NCI-H2171 (cell line): Measurements from ENCODE around the gene LMO1.

Experiments used
- DNase-seq: peaks from one replicate; lab custom pipeline; 2025; lab: John Stamatoyannopoulos, UW

LMO1 gene

GRCh38 chr11:8242499-8243280 is 21.0 kb downstream of the LMO1 start:
- DNase-seq: peak; percentile 70

GRCh38 chr11:8242118-8242475 is 21.6 kb downstream of the LMO1 start:
- DNase-seq: no peak

DNA sequence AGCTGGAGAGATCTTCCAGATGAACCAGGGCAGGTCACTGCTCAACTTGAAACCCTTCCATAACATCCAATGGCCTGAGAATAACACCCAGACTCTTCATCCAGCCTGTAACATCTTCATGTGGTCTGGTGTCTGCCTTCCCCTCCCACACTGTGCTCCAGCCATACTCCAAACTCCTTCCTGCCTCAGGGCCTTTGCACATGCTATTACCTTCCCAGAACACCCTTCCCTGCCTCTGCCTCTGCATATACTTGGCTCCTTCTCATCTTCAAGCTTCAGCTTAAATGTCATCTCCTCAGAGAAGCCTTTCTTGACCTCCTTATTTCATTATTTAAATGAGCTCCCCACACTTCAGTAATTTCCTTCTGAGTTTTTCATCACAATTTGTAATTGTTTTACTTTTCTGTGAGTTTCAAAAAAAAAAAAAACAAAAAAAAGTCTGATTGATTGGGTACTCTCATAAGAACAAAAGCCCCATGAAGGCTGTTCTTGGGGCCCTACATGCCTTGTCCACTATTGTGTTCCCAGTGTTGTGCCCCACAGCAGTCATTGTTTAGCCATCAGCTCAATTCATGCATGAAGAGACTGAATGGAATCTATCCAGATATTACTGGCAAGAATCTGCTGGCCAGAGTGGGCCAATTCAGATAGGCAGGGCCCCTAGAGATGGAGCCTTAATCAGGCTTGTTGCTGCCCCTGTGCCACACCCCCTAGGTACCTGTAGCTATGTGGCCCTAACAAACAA is 22.1 kb downstream of the LMO1 start:
- no peak for DNase-seq

DNA sequence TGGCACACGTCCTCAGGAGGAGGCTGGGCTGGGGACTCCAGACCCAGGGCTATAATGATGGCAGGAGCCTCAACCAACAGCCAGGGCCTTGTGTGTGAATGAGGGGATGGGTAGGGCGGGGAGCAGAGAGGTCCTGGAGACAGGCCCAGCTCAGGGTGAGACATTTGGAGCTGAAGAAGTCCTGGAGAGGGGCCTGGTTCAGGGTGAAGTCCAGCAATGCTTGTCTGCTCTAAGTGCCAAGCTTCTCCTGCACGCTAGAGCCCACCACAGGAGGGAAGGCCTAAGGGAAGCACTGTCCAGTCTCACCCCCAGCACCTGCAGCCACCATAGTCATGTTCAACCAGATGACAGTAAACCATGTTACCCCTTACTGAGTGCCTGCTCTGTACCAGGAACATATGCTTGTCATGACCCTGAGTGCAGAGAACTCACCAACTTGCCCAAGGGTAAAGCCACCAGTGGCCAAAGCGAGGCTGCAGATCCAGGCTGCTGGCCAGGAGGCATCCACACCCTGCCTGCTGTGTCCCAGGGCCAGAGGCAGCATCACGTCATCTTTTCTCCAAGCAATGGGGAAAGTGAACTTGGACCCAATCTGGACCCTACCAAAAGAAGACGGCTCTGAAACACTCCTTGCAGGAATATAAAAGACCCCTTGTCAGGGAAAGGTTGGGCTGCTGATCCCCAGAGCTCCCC is 24.0 kb downstream of the LMO1 start:
- no peak for DNase-seq

DNA sequence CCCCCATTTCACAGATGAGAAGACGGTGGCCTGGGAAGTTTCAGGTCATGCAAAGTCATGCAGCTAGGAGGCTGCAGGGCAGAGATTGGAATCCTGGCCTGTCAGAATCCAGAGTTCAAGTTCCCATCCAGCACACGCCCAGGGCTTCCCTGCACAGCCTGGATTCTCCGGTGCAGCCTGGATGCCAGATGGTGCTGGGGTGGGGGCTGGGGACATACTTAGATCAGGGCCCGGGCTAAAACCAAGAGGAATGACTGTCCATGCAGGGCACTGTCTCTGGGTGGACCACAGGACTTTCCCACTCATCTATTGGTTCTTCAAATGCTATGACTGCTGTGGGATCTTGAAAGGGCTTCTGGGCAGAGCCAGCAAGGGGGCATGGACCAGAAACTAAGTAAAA is 24.6 kb downstream of the LMO1 start:
- DNase-seq: no peak

DNA sequence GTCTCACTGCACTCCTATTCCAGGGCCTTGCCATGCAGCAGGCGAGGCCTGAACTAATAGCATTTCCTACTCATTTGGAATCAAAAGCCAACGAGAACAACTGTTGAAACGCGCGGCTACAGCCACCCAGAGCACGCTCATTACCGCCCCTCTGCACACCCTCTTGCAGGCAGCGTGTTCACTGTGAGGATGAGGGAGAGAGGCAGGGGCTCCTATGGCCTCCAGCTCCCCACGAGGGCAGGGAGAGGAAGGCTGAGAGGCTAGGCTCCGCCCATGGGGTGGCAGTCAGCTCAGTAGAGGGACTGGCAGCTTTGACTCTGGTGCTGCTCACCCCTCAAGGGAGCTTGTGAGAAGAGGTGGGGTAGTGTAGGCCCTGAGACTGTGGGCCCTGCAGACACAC is 26.2 kb downstream of the LMO1 start:
- no peak for DNase-seq

DNA sequence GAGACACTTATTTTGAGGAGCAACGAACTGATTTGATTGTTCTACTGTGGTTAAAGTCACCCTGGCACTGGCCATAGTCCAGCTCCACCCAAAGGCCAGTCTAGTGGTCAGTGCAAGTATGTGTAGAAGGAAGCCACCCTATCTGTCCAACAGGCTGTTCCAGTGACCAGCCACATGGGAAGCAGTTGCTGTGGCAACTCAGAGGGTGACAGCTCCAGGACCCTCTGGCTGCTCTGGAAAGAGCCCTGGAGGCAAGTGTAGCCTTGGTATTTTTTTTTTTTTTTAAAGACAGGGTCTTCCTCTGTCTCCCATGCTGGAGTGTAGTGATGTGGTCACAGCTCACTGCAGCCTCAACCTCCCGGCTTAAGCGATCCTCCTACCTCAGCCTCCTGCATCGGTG is 27.8 kb downstream of the LMO1 start:
- no peak for DNase-seq

DNA sequence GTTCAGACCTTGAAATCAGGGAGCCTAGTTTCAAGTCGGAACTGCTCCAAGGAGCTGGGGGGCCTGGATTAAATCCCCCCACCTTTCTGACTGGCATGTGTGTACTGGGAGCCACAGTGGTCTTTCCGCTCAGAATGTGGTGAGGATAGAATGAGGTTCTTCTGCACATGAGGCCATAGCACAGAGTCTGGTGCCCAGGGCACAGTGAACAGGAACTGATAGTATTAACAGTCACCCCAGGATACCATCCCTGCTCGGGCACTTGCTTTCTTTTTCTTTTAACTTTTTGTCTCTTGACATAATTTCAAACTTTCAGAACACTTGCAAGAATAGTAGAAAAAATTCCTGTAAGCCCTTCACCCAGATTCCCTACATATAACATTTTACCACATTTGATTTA is 28.8 kb downstream of the LMO1 start:
- DNase-seq: no peak

DNA sequence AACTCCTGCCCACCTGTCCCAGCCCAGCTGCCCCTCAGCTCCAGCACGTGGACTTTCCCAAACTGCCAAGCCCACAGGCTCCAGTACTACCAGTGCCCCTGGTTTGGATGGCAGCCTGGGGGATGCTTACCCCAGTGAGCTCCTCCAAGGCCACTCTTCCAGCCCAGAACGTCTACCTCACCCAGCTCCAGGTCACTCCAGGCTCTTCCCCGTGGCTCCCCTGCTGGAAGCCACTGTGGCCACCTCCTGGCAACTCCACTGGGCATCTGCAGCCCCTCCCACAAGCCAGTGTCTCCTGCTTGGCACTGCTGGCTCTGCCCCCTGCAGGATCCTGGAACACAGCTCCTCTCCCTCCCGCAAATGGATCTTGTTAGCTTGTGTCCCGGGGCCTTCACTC is 29.3 kb downstream of the LMO1 start:
- DNase-seq: no peak

DNA sequence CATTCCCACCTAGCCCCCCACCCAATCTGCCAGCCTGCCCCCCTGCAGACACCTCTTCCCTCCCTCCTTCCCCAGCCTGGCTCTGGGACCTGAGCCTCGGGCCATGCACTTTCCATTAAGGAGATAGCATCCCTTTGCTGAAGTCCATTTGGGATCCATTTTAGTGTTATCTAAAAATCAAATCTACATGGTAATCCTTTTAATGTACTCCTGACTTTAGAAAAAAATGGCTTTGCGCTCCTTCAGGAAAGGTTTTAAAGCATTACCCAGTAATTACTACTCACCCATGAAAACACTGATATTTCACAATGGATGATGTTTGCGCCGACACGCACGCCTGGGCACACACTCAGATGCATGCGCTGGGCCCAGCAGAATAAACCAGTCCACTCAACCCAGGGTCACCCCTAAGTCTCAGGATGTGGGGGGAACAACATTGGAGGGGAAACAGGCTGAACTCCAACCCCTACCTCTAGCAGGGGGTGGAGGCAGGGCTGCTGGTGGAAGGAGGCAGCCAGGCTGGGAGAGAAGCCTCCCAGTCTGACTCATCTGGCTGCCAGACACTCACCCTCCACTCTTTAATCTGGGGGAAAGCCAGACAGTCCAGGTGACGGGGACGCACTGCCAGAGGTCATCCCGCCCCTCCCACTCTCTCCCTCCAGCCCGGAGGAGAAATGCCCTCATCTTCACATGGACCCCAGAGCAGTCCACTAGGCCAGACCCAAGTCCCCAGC is 29.8 kb downstream of the LMO1 start:
- no peak for DNase-seq

DNA sequence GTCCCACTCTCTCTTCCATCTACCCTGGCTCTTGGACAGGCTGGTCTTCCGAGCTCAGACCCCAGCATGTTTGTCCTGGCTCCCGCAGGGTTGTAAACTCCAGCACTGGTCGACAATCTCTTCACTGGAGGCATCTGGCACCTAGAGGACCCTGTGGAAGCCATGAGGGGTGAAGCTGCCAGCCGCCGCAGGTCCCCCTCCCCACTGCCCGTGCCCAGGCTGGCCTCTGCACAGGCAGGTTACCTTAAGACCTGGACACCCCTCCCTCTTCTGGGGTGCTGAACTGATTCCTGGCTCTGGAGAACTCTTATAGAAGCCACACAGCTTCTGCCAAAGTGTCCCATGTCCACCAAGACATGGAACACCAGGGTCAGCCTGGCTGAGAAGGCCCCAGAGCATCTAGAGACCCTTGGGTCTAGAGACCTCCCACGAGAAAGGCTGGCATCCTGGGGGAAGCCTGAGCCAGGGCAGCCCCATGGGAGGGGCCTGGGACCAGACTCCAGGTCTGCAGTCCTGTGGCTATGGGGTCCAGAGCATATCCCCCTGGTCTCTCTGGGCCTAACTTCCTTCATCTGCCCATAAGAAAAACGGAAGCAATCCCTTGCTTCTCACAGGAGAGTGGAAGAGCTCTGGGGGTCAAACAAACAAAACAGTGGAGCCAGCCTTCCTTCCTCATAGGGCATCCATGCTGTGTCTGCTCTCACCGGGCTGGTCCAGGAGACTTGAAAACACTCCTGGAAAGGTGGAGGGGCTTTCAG is 30.6 kb downstream of the LMO1 start:
- no peak for DNase-seq

- DNase-seq: no peak
These were observed 31.3 kb downstream of the LMO1 start for GRCh38 chr11:8232414-8232813.

GRCh38 chr11:8231979-8232378 is 31.7 kb downstream of the LMO1 start:
- no peak for DNase-seq

- no peak for DNase-seq
These were observed 32.5 kb downstream of the LMO1 start for GRCh38 chr11:8230921-8231847.

DNA sequence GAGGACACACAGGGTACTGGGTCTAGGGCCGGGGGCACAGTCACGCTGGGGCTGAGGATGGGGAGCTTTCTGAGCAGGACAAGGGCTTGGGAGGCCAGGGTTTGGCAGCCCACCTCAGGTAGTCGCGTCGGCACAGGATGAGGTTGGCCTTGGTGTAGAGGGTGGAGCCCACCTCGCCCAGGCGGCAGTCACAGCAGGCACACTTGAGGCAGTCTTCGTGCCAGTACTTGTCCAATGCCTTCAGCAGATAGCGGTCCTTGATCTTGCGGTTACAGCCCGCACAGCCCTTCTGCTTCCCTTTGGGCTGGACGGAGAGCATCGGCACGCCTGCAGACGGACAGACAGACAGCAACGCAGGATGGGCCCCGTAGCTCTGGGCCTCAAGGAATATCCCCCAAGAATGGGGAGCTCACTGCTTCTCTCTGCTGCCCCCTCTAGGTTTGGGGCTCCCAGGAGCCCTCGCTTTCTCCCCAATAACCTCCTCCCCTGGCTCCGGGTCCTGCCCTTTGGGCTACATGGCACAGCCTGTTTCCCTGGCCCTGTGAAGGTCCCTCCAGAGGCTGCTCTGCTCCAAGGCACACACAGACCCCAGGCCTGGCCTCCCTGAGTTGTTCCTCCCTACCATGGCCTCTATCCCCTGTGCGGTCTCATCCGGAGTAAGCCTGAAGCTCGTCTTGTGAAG is 33.4 kb downstream of the LMO1 start:
- no peak for DNase-seq

- DNase-seq: peak; percentile 76
These were observed 34.1 kb downstream of the LMO1 start for GRCh38 chr11:8229299-8230177.

DNA sequence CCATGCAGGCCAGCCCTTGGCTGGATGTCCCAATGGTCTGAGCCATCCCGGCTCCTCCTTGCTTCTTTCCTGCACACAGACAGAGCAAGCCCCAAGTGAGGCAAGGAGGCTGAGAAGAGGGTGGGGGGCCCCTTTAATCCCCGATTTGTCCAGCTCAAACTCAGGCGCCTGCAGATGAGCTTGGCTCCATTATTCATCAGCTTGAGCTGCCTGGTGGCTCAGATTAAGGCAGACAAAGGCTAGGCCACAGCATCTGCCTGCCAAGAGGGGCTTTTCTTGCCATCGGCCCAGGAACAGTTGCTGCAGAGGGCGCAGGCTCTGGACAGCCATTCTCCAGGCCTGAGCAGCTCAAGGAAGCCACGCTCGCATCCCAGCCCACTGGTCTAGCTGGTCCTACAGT is 35.4 kb downstream of the LMO1 start:
- no peak for DNase-seq

DNA sequence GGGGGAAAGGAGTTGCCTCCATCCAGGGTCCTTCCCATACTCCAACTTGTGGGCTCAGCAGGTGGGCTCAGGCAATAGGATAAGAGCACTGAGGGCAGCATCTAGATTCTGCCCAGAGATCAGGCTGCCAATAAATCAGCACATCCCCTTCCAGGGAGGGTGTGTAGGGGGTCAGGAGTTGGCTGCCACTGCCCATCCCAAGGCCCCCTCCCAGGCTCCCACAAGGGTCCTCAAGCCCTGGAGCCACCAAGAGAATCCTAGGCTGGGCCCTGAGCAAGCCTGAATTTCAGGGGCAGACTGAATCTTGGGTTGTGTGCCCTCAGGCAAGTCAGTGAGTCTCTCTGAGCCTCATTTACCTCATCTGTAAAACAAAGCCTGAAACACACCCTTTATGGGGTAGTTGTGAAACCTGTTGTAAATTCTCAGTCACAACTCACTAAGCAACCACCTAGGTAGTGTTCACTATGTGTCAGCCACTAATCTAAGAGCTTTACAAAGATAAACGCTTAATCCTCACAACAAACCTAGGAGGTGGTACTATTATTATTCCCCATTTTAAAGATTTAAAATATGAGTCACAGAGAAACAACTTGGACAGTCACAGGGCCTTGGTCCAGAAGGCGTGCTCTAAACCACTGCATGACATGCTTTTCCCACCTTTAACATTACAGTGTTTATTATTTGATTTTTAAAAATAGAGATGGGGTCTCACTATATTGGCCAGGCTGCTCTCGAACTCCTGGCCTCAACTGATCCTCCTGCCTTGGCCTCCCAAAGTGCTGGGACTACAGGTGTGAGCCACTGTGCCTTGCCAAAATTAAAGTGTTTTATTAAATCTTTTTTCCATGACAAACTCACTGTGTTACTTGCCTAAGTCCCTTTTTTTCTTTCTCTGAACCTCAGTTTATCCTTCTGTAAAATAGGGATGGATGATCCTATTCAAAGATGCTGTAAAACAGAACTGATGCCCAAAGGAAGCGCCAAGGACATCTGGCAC is 36.2 kb downstream of the LMO1 start:
- no peak for DNase-seq
